Cerebellar cortex (tissue), 1 donor: ENCODE results near the gene MTMR3.
"Not testable (repeated sequence)": the region's sequence is repeated elsewhere in the genome, so short reads cannot be mapped to it uniquely, and the experiment has no call there.

Experiments used
- DNase-seq: peaks from one replicate; pipeline ENCODE4 v3.0.0-alpha.2; 2015; ENCODE audit warnings: low spot score

MTMR3 gene

GRCh38 chr22:30056015-30056414 is 173.0 kb downstream of the MTMR3 start:
- DNase-seq, result no peak

GRCh38 chr22:30057375-30057774 is 174.4 kb downstream of the MTMR3 start:
- no peak for DNase-seq

DNA sequence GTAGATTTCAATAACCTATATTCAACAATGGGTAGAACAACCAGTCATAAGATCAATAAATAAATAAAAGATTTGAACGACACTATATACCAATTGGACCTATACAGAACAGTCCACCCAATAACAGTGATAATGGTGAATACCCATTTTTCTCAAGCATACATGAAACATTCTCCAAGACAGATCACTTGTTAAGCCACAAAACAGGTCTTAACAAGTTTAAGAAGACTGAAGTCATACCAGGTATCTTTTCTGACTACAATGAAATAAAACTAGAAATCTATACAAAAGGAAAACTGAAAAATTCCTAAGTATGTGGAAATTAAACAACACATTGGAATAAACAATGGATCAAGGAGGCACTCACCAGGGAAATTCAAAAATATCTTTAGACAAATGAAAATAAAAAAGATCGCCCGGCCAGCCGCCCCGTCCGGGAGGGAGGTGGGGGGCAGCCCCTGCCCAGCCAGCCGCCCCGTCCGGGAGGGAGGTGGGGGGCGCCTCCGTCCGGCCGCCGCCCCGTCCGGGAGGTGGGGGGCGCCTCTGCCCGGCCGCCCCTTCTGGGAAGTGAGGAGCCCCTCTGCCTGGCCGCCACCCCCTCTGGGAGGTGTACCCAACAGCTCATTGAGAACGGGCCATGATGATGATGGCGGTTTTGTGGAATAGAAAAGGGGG is 176.5 kb downstream of the MTMR3 start:
- DNase-seq, result not testable (repeated sequence)

DNA sequence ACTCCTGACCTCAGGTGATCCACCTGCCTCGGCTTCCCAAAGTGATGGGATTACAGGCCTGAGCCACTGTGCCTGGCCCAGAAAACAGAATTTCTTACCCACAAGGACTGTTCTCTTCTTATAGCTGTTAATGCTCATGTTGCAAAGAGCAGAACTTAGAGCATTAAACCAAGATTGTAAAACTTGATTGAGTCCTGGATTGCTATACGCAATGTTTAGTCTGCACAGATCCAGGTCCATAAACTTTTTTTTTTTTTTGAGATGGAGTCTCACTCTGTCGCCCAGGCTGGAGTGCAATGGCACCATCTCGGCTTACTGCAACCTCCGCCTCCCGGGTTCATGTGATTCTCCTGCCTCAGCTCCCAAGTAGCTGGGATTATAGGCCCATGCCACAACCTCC is 178.1 kb downstream of the MTMR3 start:
- not testable (repeated sequence) for DNase-seq

GRCh38 chr22:30062259-30062658 is 179.3 kb downstream of the MTMR3 start:
- no peak for DNase-seq

DNA sequence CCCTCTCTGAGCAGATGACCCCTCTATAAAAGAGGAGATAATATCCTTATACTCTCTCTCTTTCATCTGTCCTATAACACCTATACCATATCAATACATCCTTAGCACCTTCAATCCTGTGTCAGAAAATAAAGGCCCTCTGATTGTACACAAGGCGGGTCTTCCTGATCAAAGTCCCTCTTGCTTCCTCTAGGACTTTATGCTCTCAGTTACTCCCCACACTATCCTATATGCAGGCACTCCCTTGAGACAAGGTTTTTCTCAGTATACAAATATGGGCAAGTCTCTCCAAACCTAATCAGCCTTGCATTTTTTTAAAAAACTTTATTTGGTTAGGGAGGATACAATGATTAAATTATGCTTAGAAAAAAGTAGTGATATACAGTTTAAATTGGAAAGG is 180.0 kb downstream of the MTMR3 start:
- no peak for DNase-seq

GRCh38 chr22:30064172-30064571 is 181.2 kb downstream of the MTMR3 start:
- no peak for DNase-seq

GRCh38 chr22:30073743-30074142 is 190.8 kb downstream of the MTMR3 start:
- no peak for DNase-seq

- no peak for DNase-seq
These were observed 191.2 kb downstream of the MTMR3 start for GRCh38 chr22:30074147-30074546.

DNA sequence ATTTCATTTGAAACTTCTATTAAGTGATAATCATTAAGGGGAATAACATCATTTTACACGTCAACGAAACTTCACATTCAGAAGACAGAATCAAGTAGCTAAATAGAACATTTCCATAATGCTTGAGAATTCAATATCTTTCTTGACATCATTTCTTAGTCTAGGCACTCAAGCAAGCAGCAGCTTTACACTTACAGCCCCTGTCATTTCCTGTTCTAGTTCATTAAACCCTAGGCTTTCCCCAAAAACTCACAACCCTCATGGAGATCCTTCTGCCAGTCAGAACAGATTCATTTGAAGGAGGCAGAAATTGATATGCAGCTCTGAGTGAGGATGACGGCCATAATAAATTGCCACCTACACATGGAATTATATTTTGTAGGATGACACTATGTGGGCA is 192.0 kb downstream of the MTMR3 start:
- no peak for DNase-seq

GRCh38 chr22:30077279-30077880 is 194.4 kb downstream of the MTMR3 start:
- DNase-seq, result peak; percentile 36

DNA sequence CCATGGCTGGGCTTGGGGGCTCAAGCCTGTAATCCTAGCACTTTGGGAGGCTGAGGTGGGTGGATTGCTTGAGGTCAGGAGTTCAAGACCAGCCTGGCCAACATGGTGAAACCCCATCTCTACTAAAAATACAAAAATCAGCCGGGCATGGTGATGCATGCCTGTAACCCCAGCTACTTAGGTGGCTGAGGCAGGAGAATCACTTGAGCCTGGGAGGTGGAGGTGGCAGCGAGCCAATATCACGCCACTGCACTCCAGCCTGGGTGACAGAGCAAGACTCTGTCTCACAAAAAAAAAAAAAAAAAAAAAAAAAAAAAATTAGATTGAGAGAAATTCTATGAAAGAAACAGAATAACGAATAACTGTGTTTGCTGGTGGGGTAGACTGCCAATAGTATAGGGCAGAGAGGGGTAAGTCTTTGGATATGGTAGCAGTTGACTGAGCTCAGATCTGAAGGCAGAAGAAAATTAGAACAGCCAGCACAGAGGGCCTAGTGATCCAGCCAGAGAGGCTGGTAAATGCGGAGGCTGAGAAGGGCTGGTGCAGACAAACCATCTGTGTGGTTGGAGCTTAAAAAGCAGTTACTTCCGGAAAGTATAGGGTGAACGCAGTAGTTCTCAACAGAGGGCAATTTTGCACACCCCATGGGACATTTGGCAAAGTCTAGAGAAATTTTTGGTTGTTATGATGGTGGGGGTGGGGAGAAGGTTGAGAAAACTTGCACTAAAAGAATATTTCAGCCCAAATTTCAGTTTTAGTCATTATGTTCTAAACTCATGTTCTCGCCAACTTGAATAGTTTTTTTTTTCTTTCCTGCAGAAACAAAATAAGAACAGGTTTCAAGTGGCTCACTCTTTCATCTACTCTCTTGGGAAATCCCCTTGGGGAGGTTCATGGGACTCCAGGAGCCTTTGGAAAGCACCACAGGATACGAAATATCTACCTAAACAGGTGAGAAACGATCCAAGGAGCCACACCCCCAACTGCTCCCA is 195.6 kb downstream of the MTMR3 start:
- no peak for DNase-seq

DNA sequence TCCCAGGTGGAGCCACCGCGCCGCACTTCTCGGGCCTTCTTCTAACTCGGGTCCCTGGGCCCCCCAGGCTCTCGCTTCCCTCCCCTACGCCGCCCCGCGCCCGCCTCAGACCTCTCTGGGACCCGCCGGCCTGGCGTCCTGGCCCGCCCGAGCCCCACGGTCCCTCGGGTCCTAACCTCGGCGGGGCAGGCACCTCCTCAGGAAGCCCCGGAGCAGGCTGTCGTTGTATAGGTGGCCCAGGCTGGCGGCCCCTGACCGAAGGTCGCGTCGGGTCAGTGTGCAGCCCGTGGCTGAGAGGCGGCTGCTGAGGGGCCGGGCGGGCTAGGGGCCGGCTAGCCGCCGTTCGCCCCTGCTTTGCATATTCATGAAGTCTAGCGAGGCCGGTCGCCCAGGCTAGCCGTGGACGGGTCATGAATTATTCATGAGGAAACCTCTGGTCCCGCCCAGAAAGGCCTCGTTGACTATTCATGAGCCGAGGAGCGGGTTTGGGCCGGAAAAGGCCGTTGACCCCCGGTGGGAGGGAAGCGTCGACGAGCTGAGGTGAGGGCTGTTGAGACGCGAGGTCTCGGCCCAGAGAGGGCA is 197.1 kb downstream of the MTMR3 start, which contains the start of gene HORMAD2:
HORMAD2 (plus strand) TSS at position 513 of the 582 bp plus-strand sequence. CDS start 13,489 bp downstream, outside the sequence.
- no peak for DNase-seq
